Uterus (tissue), 2 donors: Measurements from ENCODE around the gene TMCO4.

Source experiments
- CTCF ChIP-seq, 4 experiments: fragments of 200-600 bp in 2 of 4; fragments of 450-650 bp in 2 of 4; sonication (generic) in 2 of 4; IDR thresholded peaks; one replicate each; pipeline ENCODE4 v1.5.1; 2016 to 2019; ENCODE audit warnings: antibody characterized with exemption in 4 of 4, mild to moderate bottlenecking in 2 of 4, moderate library complexity in 1 of 4
- POLR2A ChIP-seq, 2 donors: fragments of 450-650 bp; IDR thresholded peaks; one replicate each; pipeline ENCODE4 v1.6.1; 2016; ENCODE audit warnings: antibody characterized with exemption in 2 of 2, mild to moderate bottlenecking in 1 of 2, moderate library complexity in 1 of 2

- TF ChIP-seq POLR2A (IDR thresholded peaks at IDR 0.05): peak in 1 of 2 donors; percentile 33
- TF ChIP-seq CTCF (IDR thresholded peaks at IDR 0.05): peak in 3 of 4 experiments; percentile 49 to 56 (median 51)
These were observed at the start of gene TMCO4 for GRCh38 chr1:19799230-19800075.
